GM21825 (cell line): Measurements from ENCODE around the gene KIAA1755.
"Not testable (repeated sequence)": the region's sequence is repeated elsewhere in the genome, so short reads cannot be mapped to it uniquely, and the experiment has no call there.

Source experiments
- ATAC-seq: cut with Tn5 transposase; IDR thresholded peaks from one replicate; pipeline ENCODE4 v1.9.1; 2021; ENCODE audit warnings: mild to moderate bottlenecking, moderate library complexity; ENCODE audit not compliant: unreplicated experiment

The KIAA1755 gene

DNA sequence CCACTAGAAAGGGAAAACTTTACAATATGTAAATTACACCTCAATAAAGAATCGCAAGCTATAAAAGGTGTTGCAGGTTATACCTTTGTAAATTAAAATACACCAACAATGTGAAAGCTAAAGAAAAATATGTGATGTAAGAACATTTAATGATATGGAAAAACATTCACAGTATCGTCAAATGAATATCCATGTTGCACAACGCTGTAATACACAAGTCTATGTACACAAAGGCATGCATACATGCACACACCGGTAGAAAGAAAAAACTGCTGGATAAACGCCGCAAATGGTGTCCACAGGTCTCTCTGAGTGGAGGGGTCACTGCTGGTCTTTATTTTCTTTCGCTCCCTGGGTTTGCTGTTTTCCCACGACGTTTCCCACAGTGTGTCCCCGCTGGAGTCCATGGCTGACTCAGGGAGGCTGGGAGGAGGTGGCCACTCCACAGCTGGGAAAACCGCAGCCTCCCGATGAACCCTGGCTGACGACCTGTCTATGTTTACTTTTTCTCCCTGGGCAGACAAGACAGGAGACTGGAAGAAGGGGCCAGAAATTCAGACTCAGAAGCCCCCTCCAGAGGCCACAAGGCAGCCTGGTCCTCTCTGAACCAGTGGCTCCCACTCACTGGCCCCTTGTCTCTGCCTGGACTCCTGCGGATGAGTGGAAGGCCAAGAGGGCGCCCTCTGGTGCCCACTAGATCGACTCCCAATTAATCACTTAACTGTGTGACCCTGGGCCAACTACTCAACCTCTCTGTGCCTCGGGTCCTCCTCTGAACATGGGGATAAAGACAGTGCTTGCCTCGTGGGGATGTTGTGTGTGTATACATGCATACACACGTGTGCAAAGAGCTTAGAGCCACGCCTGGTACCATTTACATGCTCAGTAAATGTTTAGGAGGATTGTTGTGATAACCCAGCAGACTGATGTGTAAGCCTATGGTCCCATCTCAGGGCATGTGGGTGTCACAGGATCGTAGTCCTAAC, 30.6 kb upstream of the KIAA1755 start:
- no peak for ATAC-seq

DNA sequence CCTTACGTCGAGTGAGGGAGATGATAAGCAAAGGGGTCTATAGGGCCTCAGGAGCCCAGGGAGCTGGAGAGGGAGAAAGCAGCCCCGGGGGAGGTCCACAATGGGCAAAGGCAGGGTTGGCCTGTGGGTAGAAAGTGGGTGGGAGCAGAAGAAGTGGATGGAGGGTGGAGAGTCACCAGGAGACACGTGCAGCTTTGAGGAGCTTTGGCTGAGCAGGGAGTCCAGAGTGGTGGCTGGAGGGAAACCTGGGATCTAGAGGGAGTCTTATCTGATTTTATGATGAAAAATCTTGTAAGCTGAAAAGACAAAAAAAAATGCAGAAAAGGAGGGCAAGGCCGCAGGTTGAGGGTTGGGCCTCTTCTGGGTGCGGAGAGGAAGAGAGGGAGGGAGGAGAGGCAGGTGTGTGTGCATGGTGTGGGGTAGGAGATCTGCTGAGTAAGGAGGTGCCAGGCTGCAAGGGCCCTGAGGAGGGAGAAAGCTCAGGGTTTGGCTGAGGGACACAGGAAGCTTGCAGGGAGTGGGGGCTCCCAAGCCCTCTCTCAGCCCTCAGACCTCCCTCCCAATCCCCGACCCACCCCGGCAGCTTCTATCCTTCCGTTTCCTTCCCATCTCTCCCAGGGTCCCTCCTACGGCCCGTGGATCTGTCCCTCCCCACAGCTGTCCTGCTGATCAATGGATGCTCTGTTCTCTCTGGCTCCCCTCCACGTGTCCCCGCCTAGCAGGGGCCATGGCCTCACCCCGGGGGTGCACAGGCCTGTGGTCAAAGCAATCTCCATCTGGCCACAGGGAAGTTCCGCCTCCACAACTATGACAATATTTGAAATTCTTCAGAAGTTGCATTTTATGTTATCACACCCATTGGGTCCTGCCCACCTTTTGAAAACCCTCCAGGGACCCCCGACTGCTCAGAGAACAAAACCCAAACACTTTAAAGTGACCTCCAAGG, 26.3 kb upstream of the KIAA1755 start:
- ATAC-seq, result no peak

DNA sequence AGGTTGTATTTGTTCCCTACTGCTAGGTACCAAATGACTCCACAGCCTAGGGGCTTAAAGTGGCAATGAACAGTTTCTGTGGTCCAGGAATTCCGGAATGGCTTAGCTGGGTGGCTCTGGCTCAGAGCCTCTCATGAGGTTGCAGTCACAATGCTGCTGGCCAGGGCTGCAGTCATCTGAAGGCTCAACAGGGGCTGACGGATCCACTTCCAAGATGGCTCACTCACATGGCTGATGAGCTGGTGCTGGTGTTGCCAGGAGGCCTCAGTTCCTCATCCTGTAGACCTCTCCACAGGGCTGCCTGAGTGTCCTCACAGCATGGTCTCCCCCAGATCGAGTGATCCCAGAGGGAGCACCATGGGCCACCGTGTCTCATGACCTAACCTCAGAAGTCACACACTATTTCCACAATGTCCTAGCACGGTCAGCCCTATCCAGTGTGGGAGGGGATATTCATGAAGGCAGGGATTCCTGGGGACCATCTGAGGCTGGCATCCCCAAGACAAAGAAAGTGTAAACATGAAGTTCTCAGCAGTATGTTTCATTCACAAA, 24.4 kb upstream of the KIAA1755 start:
- ATAC-seq, result no peak

DNA sequence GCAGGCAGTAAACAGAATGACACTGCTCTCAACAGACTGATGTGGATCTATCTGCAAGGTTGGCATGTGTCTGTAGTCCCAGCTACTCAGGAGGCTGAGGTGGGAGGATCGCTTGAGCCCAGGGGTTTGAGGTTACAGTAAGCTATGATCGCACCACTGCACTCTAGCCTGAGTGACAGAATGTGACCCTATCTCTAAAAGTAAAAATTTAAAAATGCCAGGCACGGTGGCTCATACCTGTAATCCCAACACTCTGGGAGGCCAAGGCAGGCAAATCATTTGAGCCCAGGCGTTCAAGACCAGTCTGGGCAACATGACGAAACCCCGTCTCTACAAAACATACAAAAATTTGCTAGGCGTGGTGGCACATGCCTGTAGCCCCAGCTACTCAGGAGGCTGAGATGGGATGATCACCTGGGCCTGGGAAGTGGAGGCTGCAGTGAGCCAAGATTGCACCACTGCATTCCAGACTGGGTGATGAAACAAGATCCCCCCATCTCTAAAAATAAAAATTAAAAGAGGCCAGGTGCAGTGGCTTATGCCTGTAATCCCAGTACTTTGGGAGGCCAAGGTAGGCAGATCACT, 23.6 kb upstream of the KIAA1755 start:
- not testable (repeated sequence) for ATAC-seq

DNA sequence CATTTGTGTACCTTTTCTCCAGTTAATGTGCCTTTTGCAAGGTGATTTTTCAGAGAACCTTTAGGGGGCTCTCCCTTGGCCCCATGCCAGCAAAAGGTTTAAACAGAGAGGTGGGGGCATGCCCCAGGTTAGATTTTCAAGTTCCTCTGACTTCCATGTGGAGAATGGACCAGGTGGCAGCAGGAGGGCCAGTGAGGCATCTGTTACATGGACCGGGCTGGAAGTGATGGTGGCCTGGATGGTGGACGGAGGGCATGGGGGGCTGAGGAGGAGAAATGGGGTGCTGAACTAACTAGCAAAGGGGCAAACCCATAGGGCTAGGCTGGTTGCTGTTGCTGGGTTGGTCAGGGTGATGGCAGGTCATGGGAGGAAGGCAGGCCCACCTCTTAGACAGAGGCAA, 22.7 kb upstream of the KIAA1755 start:
- no peak for ATAC-seq

DNA sequence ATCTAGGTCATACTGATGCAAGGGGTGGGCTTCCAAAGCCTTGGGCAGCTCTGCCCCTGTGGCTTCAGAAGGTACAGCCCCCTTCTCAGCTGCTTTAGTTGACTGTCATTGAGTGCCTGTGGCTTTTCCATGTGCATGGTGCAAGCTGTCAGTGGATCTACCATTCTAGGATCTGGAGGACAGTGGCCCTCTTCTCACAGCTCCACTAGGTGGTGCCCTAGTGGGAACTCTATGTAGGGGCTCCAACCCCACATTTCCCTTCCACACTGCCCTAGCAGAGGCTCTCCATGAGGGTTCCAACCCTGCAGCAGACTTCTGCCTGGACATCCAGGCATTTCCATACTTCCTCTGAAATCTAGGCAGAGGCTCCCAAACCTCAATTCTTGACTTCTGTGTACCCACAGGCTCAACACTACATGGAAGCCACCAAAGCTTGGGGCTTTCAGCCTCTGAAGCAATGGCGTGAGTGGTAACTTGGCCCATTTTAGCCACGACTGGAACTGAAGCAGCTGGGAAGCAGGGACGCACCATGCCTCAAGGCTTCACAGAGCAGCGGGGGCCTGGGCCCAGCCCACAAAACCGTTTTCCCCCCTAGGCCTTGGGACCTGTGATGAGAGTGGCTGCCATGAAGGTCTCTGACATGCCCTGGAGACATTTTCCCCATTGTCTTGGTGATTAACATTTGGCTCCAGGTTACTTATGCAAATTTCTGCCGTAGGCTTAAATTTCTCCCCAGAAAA, 20.8 kb upstream of the KIAA1755 start:
- not testable (repeated sequence) for ATAC-seq

DNA sequence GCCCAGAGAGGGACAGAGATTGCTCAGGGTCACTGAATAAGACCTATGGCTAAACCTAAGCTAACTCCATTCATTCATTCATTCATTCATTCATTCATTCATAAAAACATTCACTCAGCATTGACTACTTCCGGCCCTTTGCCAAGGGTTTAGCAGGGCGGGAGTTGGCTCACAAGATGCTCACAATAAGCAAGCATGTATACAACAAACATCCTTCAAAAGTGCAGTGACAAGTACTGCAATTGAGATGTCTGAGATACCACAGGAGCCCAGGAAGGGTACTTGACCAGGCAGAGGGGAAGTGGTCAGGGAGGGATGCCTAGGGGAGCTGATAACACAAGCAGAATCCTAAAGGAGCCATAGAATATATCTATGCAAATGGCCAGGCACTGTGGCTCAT, 18.2 kb upstream of the KIAA1755 start:
- no peak for ATAC-seq

DNA sequence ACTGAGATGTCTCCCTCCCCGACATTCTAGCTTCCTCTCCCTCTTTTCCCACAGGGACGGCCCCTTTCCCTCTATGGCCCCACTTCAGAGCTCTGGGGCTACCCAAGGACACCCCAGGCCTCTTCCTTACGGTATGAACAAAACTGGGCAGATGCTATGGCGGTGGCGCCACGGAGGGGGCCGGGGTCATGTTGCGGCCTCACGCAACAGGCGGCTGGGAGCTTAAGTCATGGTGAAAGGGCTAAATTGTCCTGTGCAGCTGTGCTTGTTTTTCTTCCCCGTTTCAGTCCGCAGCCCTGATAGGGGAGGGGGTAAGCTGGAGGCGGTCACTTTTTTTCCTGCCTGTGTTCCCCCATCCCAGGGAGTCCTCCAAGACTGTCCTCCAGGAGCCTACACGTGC, 17.6 kb upstream of the KIAA1755 start:
- ATAC-seq, result no peak

DNA sequence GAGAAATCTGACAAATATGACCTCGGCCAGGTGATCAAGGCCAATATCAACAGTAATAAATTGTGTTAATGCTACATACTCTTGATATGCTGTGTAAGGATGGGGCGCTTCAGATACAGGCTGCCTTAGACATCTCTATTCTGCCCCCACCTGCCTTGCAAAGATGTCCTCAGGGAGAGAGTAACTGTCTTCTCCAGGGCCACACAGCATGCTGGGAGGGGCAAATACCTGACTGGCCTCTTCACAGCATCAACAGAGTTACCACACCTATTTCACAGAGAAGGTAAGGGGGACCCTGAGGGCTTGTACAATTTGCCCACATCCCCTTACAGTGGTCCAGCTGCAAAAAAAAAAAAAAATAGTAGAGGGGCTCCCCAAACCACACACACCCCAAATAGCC, 17.2 kb upstream of the KIAA1755 start:
- ATAC-seq, result no peak

DNA sequence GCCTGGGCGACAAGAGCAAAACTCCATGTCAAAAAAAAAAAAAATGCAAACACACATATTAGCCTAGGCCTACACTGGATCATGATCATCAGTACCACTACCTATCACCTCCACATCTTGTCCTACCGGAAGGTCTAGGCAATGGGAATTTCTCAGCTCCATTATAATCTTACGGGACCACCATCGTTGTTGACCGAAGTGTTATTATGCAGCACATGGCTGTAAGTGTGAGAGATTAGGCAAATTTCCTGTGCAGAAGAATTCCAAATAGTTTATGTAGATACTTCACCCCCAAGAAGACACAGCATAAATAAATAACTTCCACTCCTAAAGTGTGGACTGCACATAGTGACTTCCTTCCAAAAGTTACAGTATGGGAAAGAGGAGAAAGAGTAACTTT, 16.8 kb upstream of the KIAA1755 start:
- no peak for ATAC-seq

DNA sequence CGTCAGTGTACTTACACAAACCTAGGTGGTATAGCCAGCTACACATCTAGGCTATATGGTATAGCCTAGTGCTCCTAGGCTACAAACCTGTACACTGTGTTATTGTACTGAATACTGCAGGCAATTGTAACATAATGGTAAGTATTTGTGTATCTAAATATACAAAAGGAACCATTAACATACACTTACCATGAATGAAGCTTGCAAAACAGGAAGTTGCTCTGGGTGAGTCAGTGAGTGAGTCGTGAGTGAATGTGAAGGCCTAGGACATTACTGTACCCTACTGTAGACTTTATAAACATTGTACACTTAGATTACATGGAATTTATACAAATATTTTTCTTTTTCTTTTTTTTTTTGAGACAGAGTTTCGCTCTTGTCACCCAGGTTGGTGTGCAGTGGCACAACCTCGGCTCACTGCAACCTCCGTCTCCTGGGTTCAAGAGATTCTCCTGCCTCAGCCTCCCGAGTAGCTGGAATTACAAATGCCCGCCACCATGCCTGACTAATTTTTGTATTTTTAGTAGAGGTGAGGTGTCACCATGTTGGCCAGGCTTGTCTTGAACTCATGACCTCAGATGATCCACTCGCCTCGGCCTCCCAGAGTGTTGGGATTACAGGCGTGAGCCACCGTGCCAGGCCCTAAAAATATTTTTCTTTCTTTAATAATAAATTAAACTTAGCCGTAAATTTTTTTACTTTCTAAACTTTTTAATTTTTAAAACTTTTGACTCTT, 15.4 kb upstream of the KIAA1755 start:
- no peak for ATAC-seq

DNA sequence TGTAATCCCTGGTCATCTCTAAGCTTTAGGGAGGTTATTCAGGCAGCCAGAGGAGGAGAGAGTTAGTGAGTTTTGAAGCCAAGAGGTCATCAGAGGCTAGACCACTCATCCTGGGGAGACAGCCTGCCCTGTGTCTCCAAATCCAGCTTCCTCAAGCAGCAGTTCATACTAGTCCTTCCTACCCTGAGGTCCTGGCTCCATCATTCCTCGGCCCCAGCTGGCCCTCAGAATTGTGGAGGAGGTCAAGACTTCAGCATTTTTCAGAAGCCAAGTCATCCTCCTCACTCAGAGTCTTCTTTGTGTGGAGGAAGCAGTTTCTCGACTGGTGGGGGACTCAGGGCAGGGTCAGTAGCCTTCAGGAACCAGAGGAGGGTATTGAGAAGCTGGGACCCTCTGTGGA, 12.4 kb upstream of the KIAA1755 start:
- ATAC-seq, result no peak

DNA sequence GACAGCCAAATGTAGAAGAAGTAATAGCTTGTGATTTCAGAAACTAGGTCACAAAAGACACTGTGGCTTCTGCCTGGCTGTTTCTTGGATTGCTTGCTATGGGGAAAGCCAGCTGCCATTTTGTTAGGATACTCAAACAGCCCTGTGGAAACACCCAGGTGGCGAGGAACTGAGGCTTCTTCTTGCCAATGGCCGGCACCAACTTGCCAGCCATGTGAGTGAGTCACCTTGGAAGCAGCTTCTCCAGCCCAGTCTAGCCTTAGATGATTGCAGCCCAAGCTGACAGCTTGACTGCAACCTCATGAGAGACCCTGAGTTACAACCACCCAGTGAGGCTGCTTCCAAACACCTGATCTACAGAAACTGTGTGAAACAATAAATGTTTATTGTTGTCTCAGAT, 11.9 kb upstream of the KIAA1755 start:
- no peak for ATAC-seq

DNA sequence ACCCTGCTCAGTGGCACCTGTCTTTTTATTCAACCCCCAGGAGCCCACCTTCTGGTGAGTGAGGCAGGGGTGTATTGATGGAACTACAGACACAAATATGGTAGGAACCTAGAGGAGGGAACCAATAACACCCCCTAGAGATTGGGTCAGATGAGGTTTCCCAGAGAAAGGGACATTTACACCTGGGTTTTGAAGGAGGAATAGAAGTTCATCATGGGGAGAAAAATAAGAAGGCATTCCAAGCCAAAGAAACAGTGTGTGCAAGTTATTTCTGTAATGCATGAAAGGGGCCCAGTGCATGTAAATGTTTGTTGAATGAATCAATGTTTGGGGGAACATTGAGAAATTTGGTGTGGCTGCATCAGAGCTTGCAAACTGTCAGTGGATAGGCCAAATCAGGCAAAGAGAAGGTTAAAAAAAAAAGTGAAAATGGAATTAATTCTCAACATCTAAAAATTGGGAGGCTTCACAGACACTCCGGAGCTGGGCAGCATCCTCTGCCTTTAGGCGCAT, 11.1 kb upstream of the KIAA1755 start:
- no peak for ATAC-seq

DNA sequence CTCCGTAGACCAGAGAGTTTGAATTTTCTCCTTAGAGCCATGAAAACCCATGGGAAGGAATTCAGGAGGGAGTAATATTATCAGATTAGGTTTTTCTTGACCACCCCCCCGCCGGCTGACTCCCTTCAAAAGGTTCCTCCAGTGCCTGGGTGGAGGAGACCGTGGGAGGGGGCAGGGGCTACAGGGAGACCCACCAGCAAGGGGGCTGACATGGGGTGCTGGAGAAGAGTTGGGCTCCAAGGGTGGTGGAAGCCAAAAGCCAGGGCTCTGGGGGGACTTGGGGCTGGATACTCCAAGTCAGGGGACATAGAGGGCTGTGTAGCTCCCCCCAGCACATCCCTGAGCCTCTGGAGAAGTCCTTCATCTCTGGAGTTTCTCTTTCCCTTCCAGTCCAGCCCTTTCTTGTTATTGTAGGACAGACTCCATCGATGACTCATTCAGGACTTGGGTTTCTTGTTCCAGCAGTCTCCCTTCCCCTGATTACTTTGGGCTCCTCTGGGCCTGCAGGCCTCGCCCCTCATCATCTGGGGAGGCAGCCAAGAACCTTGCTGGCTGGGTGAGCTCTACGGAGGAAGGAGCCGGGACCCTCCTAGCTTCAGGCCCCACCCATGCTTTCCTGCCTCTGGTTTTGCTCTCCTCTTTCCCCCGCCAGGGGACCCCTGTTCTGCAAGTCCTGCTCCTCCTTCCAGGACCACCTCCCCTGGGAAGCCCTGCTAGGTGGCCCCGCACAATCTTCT, 10.5 kb upstream of the KIAA1755 start:
- no peak for ATAC-seq

DNA sequence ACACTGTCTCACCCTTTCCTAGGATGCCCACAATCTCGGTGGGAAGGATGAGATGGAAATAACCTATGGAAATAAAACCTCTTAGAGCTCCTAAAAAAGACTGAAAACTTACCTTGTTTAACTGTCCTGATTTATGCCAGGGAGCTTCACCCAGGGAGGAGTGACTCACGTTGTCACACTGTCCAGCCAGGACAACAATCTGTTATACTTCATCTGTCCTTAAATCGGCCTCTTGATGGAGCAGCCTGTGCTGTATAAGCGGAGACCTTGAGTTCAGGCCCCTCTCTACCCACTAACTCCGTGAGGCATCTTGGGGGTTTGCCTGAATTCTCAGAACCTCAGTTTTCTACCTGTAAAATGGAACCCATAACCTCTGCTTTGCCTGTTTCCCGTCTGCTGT, 9.2 kb upstream of the KIAA1755 start:
- ATAC-seq, result no peak

DNA sequence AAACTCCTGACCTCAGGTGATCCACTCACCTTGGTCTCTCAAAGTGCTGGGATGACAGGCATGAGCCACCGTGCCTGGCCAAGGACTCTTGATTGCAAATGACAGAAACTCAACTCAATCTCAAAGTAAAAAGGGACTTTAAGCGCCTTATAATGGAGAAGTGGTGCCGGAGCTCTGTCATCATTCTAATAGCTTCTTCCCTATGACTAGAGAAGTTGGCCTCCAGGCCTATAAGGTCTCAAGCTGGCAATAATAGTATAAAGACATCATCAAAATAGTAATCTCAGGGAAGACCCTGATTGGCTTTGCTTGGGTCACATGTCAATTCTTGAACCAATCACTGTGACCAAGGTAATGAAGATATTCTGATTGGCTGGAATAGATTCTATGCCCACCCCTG, 8.5 kb upstream of the KIAA1755 start:
- ATAC-seq, result no peak

DNA sequence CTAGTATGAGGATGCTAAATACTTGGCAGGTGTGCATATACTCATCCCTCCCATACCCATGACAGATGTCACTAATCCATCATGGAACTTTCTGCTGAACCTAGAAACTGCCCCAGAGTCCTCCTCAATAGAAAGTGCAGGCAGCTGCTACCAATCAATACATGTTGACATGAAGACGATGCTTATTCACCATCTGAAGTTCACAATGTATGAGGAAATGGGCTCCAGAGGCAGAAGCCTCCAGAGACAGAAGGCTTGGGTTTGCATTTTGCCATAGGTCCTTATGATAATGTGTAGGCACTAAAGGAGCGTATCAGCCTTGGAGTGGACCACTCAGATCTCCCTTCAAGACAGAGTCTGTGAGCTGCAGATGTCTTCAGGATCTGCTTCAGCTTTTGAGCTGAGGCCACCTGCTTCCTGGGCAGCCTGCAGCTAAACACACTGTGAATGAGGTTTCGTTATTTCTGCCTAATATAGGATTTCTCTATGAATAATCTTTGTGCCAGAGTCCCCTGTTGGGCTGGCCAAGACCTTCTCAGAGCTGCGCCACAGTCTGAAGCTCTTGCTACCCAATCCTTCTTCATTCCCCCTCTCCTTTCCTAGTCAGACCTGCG, 7.5 kb upstream of the KIAA1755 start:
- ATAC-seq, result no peak
